GM23338 (cell line): ENCODE results near the gene RHBDF2. TPM values are rescaled to one million over a fixed set of nuclear protein-coding genes. Genes with fewer than 3 reads are reported as not detected.

Source experiments
- CREB1 ChIP-seq: fragments of 250-450 bp; sonication (Bioruptor Pico); IDR thresholded peaks from 2 replicates; pipeline ENCODE4 v1.5.0; 2020; ENCODE audit warnings: low read depth, mild to moderate bottlenecking, moderate library complexity
- ETS1 ChIP-seq: IDR thresholded peaks from 2 replicates; pipeline ENCODE4 v1.6.1; 2016; ENCODE audit warnings: antibody characterized with exemption
- NANOG ChIP-seq: IDR thresholded peaks from 2 replicates; pipeline ENCODE4 v1.6.1; 2016; ENCODE audit warnings: antibody characterized with exemption, borderline replicate concordance
- REST ChIP-seq: IDR thresholded peaks from one replicate; pipeline ENCODE4 v1.6.1; 2018; ENCODE audit warnings: antibody characterized with exemption; ENCODE audit not compliant: unreplicated experiment
- STAT1 ChIP-seq: IDR thresholded peaks from one replicate; pipeline ENCODE4 v1.6.1; 2016; ENCODE audit warnings: antibody characterized with exemption; ENCODE audit not compliant: unreplicated experiment
- ZNF331 ChIP-seq: fragments of 250-450 bp; sonication (Bioruptor Pico); IDR thresholded peaks from 2 replicates; pipeline ENCODE4 v1.5.0; 2020; ENCODE audit warnings: low read depth, mild to moderate bottlenecking, moderate library complexity
- ZNF462 ChIP-seq: fragments of 250-450 bp; sonication (Bioruptor Pico); IDR thresholded peaks from 2 replicates; pipeline ENCODE4 v1.5.0; 2020; ENCODE audit warnings: mild to moderate bottlenecking, moderate library complexity
- polyA plus RNA-seq: library from polyadenylated mRNA; unstranded; fragments of >200 nt; fragmentation: Nextera tagmentation; extraction: Ambion mirVana; gene quantifications from 2 replicates; pipeline ENCODE4 v1.2.1, GENCODE V29; 2016
- total RNA-seq: library from RNA; depleted of rRNA; stranded (reverse); fragments of >200 nt; shearing (Covaris generic); gene quantifications from 2 replicates; pipeline ENCODE4 v1.2.3, GENCODE V29; 2014

RHBDF2 gene
- total and polyA plus RNA-seq, 2 experiments from 2014 or later = 9.4 to 29.5 TPM

GRCh38 chr17:76502341-76503211 lies 1.4 kb upstream of the RHBDF2 start (continued):
- TF ChIP-seq ZNF462 (CRISPR knock-in tag) = no peak
- no peak for TF ChIP-seq STAT1
- no peak for TF ChIP-seq ZNF331 (CRISPR knock-in tag)
- TF ChIP-seq NANOG = no peak
- no peak for TF ChIP-seq REST
- TF ChIP-seq ETS1 = no peak
- TF ChIP-seq CREB1 = no peak
